GM20000 (cell line): Measurements from ENCODE around the gene APOA5.

Source experiments
- DNase-seq: peaks from one replicate; pipeline ENCODE4 v3.0.0; 2012; ENCODE audit warnings: low spot score
- TF ChIP-seq, protein P1 (sequence below): IDR thresholded peaks from 2 replicates; pipeline ENCODE4 v1.5.1; 2012; ENCODE audit warnings: mild to moderate bottlenecking, control low read depth; ENCODE audit errors: extremely low read depth, missing control alignments

The APOA5 gene

DNA sequence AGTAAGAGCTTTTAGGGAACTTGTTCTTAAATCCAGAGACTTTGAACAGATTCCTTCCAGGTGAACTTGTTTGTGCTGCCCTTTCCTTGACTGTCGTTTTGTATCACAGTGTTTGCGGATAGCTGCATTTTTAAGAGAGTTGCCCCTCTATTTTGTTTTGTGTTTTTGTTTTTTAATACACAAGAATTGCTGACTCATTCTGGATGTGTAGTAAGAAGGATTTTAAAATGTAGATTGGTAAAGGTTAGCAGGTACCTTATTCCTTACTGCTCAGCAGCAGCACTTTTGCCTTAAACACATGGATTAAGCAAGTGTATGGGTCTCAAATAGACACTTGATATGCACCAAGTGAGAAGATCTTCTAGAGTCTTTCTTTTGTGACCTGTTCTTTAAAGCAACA, 8.9 kb upstream of the APOA5 start:
- TF ChIP-seq, protein P1, sequence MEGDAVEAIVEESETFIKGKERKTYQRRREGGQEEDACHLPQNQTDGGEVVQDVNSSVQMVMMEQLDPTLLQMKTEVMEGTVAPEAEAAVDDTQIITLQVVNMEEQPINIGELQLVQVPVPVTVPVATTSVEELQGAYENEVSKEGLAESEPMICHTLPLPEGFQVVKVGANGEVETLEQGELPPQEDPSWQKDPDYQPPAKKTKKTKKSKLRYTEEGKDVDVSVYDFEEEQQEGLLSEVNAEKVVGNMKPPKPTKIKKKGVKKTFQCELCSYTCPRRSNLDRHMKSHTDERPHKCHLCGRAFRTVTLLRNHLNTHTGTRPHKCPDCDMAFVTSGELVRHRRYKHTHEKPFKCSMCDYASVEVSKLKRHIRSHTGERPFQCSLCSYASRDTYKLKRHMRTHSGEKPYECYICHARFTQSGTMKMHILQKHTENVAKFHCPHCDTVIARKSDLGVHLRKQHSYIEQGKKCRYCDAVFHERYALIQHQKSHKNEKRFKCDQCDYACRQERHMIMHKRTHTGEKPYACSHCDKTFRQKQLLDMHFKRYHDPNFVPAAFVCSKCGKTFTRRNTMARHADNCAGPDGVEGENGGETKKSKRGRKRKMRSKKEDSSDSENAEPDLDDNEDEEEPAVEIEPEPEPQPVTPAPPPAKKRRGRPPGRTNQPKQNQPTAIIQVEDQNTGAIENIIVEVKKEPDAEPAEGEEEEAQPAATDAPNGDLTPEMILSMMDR = no peak
- DNase-seq = no peak

DNA sequence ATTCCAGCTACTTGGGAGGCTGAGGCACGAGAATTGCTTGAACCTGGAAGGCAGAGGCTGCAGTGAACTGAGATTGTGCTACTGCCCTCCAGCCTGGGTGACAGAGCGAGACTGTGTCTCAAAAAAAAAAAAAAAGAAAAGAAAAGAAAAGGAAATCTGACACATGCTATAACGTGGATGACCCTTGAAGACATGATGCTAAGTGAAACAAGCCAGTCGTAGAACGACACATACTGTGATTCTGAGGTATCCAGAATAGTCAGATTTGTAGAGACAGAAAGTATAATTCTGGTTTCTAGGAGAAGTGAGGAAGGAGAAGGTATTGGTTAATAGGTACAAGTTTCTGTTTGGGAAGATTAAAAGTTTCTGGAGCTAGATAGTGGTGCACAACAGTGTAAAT, 6.7 kb upstream of the APOA5 start:
- no peak for DNase-seq

GRCh38 chr11:116797816-116798215, 6.1 kb upstream of the APOA5 start:
- DNase-seq = no peak
- TF ChIP-seq, protein P1 = no peak

More for the DNA sequence above, 6.7 kb upstream of the APOA5 start:
- TF ChIP-seq, protein P1 = no peak

DNA sequence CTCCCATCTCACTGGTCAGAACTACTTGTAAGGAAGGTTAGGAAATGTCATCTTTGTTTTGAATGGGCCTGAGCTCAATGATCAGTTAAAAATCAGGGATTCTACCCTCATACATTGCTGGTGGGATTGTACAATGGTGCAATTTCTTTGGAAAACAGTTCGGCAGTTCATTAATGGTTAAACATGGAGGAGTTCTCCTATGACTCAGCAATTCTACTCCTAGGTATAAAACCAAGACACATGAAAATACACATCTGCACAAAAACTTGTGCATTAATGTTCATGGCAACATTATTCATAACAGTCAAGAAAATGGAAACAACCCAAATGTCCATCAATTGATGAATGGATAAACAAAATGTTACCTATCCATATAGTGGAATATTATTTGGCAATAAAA, 4.9 kb upstream of the APOA5 start:
- no peak for DNase-seq
- TF ChIP-seq, protein P1 = no peak

GRCh38 chr11:116794851-116795250, 3.2 kb upstream of the APOA5 start:
- no peak for DNase-seq
- TF ChIP-seq, protein P1 = no peak

DNA sequence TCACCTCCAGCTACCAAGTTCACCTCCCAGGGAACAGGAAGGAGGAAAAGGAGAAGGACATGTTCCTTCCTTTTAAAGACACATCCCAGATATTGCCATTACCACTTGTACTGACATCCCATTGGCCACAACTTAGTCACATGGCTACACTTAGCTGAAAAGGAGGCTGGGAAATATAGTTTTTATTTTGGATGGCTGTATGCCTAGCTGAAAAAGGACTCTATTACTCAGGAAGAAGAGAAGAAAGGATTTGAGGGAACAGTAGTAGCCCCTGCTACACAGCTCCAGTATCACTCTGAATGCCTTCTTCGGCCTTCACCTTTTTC, 2.1 kb upstream of the APOA5 start:
- DNase-seq = no peak
- TF ChIP-seq, protein P1 = no peak

DNA sequence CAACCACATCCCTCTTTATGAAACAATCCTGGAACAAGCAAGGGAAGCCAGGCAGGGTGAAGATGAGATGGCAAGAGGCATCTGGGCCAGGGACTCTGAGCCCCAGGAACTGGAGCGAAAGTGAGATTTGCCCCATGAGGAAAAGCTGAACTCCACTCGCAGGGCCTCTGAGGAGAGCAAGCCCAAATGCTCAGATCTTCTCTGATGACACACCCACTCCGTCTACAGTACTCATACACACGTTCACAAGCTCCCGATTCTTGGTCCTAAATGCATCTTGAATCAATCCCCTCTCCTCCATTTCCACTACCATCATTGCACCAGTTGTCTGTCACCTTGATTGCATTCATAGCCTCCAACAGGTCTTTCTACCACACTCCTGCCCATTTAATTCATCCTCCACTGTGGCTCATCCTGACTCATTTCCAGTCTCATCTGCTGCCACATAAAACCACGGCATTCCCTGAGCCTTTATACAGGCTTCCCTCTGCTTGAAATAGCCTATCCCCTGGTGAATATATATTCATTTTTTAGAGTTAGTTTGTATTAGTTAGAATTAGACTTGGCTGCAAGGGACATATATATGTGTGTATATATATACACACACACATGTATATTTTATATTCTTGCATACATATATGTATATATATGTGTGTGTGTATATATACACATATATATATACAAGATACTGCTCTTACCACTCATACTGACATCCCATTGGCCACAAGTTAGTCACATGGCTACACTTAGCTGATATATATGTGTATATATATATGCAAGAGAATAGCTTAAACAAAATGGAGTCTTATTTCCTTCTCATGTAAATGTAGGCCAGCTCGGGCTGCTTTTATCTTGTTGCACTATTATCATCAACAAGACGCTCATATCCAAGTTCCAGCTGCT, 1.4 kb upstream of the APOA5 start:
- TF ChIP-seq, protein P1 = no peak
- DNase-seq = no peak
